CD14-positive monocyte (primary cell): ENCODE data around the gene RAG2. TPM values are rescaled to one million over a fixed set of nuclear protein-coding genes. Genes with fewer than 3 reads are reported as not detected.

Experiments
- DNase-seq, 3 donors: peaks; one replicate each; pipeline ENCODE4 v3.0.0-alpha.2; 2011 to 2022
- H2AFZ ChIP-seq: 2 replicates; pipeline ENCODE4 v1.6.0; 2012; ENCODE audit warnings: mild to moderate bottlenecking, low read depth, low read length, inconsistent platforms; ENCODE audit not compliant: insufficient read depth, poor library complexity, severe bottlenecking
- H3K27ac ChIP-seq, 2 donors: 1 replicate in 1 of 2; 2 replicates in 1 of 2; pipeline ENCODE4 v1.5.1; 2012 to 2013; ENCODE audit warnings: low read length in 2 of 2, control low read depth in 1 of 2, inconsistent platforms in 1 of 2, low read depth in 1 of 2, mild to moderate bottlenecking in 1 of 2
- H3K27me3 ChIP-seq, 2 donors: one replicate each; pipeline versions ENCODE4 v1.6.0 to v1.6.1; 2011 to 2013; ENCODE audit warnings: low read length in 2 of 2; ENCODE audit not compliant: control insufficient read depth in 2 of 2, insufficient read depth in 2 of 2
- H3K36me3 ChIP-seq, 2 donors: replicated peaks in 1 of 2; 1 replicate in 1 of 2; 2 replicates in 1 of 2; pipeline versions ENCODE4 v1.5.1 to v1.6.1; 2012 to 2013; ENCODE audit warnings: low read length in 2 of 2, control low read depth in 1 of 2, inconsistent platforms in 1 of 2, mild to moderate bottlenecking in 1 of 2; ENCODE audit not compliant: insufficient read depth in 2 of 2, control insufficient read depth in 1 of 2
- H3K4me1 ChIP-seq, 2 donors: 1 replicate in 1 of 2; 2 replicates in 1 of 2; pipeline versions ENCODE4 v1.5.1 to v1.6.1; 2012 to 2013; ENCODE audit warnings: low read length in 2 of 2, control low read depth in 1 of 2, inconsistent platforms in 1 of 2, mild to moderate bottlenecking in 1 of 2, moderate library complexity in 1 of 2; ENCODE audit not compliant: insufficient read depth in 2 of 2, control insufficient read depth in 1 of 2
- H3K4me2 ChIP-seq: replicated peaks from 2 replicates; pipeline ENCODE3; 2012; ENCODE audit warnings: low read length, moderate library complexity, mild to moderate bottlenecking; ENCODE audit not compliant: poor library complexity, severe bottlenecking; ENCODE audit errors: extremely low read depth
- H3K4me3 ChIP-seq, 3 experiments: fragments of 200-600 bp in 1 of 3; sonication (generic) in 1 of 3; replicated peaks in 1 of 3; 1 replicate in 2 of 3; 2 replicates in 1 of 3; pipeline ENCODE4 v1.5.1; 2011 to 2013; ENCODE audit warnings: low read length in 3 of 3, mild to moderate bottlenecking in 3 of 3, control low read depth in 2 of 3, low read depth in 2 of 3, inconsistent platforms in 1 of 3, moderate library complexity in 1 of 3
- H3K79me2 ChIP-seq: 2 replicates; pipeline ENCODE4 v1.6.0; 2012; ENCODE audit warnings: mild to moderate bottlenecking, control low read depth, inconsistent platforms, low read length, moderate library complexity; ENCODE audit not compliant: insufficient read depth
- H3K9ac ChIP-seq: 2 replicates; pipeline ENCODE4 v1.6.0; 2017; ENCODE audit warnings: low read length, mild to moderate bottlenecking; ENCODE audit not compliant: insufficient read depth, poor library complexity, severe bottlenecking
- H3K9me3 ChIP-seq, 2 donors: replicated peaks in 1 of 2; 1 replicate in 1 of 2; 2 replicates in 1 of 2; pipeline versions ENCODE4 v1.5.1 to v1.6.1; 2012 to 2013; ENCODE audit warnings: low read length in 2 of 2, control low read depth in 1 of 2; ENCODE audit not compliant: control insufficient read depth in 1 of 2, insufficient read depth in 1 of 2
- H4K20me1 ChIP-seq: 2 replicates; pipeline ENCODE4 v1.6.0; 2012; ENCODE audit warnings: mild to moderate bottlenecking, low read length, control low read depth, moderate library complexity; ENCODE audit not compliant: insufficient read depth
- H3K27ac Mint-ChIP-seq, 7 donors: one replicate each; pipeline ENCODE4 v1.8.0; 2020; ENCODE audit warnings: mild to moderate bottlenecking in 7 of 7, mixed read lengths in 7 of 7, moderate library complexity in 6 of 7, inconsistent platforms in 2 of 7
- H3K27me3 Mint-ChIP-seq, 3 donors: one replicate each; pipeline ENCODE4 v1.8.0; 2021 to 2022; ENCODE audit warnings: low read depth in 3 of 3, mild to moderate bottlenecking in 3 of 3, mixed read lengths in 3 of 3, moderate library complexity in 3 of 3, inconsistent platforms in 1 of 3
- H3K36me3 Mint-ChIP-seq, 2 donors: one replicate each; pipeline ENCODE4 v1.8.0; 2020; ENCODE audit warnings: mixed read lengths in 2 of 2, inconsistent platforms in 1 of 2, mild to moderate bottlenecking in 1 of 2
- H3K4me1 Mint-ChIP-seq: one replicate; pipeline ENCODE4 v1.8.0; 2020; ENCODE audit warnings: mild to moderate bottlenecking, mixed read lengths
- H3K4me3 Mint-ChIP-seq, 2 donors: one replicate each; pipeline ENCODE4 v1.8.0; 2020; ENCODE audit warnings: mild to moderate bottlenecking in 2 of 2, mixed read lengths in 2 of 2, moderate library complexity in 1 of 2
- H3K9me3 Mint-ChIP-seq, 7 donors: one replicate each; pipeline ENCODE4 v1.8.0; 2020 to 2022; ENCODE audit warnings: mixed read lengths in 7 of 7, mild to moderate bottlenecking in 6 of 7, moderate library complexity in 6 of 7, inconsistent platforms in 2 of 7
- WGBS: methylation state at CpG from one replicate; pipeline ENCODE4 v1.1.5; 2013; ENCODE audit warnings: missing lambda C conversion rate; ENCODE audit not compliant: insufficient coverage; 5-methylcytosine and 5-hydroxymethylcytosine counted together
- intact Hi-C, 2 donors: fragments of 100-400 bp; cut with micrococcal nuclease; formaldehyde crosslinking; loops; one replicate each; pipeline versions ENCODE4 v1.15.0 to v1.15.1; 2023
- polyA plus RNA-seq, 3 donors: library from polyadenylated mRNA; depleted of rRNA in 1 of 3; unstranded in 2 of 3; stranded (reverse) in 1 of 3; fragments of 300-500 nt in 2 of 3; fragments of >200 nt in 1 of 3; fragmentation: Illumina TruSeq in 2 of 3; gene quantifications; 1 replicate in 2 of 3; 2 replicates in 1 of 3; pipeline ENCODE4 v1.2.3, GENCODE V29; 2012 to 2021
- TF ChIP-seq, protein P1 (sequence below): fragments of 200-600 bp; IDR thresholded peaks from one replicate; pipeline ENCODE4 v1.8.0; 2022; ENCODE audit warnings: antibody characterized with exemption, mild to moderate bottlenecking

The RAG2 gene
- polyA plus RNA-seq, 3 donors = not detected

DNA sequence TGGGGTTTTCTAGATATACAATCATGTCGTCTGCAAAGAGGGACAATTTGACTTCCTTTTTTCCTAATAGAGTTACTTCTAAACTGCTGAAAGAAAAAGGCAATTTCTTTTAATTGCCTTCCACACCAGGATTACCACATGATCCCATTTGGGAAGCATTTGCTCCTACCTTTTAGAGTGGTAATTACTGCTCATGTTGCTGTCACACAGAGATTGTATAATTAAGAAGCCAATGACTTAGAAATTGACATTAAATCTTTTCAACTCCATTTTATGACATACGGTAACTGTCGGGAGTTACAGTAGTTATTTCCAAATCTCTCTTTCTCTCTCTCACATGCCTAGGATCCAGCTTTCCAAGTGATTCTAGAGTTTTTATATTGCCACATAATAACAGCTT, 17.8 kb upstream of the RAG2 start:
- H3K9me3 ChIP-seq = no peaks in the 10 kb centered on the region
- no peak overlapping the region for H3K9ac ChIP-seq
- H3K27ac ChIP-seq = no peak overlapping the region
- intact Hi-C loops = no loop called here
- H3K9me3 Mint-ChIP-seq = peaks cover 0 to 5% (median 0%) of the 10 kb centered on the region in 7 donors
- H3K27me3 Mint-ChIP-seq = peaks cover 0 to 1% (median 0%) of the 10 kb centered on the region in 3 donors
- peaks cover 6 to 10% of the 10 kb centered on the region in 2 donors for H3K4me1 ChIP-seq
- no peak overlapping the region for H3K27ac Mint-ChIP-seq
- no peaks in the 10 kb centered on the region for H3K79me2 ChIP-seq
- H3K36me3 ChIP-seq = no peaks in the 10 kb centered on the region
- peaks cover 18% of the 10 kb centered on the region for H3K4me1 Mint-ChIP-seq
- no CpG with 5 or more reads among the region's 3 CpGs for WGBS
- no peak for DNase-seq
- H4K20me1 ChIP-seq = no peaks in the 10 kb centered on the region
- H3K4me2 ChIP-seq = no peak overlapping the region
- H3K36me3 Mint-ChIP-seq = peaks cover 0 to under 1% of the 10 kb centered on the region in 2 donors
- TF ChIP-seq, protein P1, sequence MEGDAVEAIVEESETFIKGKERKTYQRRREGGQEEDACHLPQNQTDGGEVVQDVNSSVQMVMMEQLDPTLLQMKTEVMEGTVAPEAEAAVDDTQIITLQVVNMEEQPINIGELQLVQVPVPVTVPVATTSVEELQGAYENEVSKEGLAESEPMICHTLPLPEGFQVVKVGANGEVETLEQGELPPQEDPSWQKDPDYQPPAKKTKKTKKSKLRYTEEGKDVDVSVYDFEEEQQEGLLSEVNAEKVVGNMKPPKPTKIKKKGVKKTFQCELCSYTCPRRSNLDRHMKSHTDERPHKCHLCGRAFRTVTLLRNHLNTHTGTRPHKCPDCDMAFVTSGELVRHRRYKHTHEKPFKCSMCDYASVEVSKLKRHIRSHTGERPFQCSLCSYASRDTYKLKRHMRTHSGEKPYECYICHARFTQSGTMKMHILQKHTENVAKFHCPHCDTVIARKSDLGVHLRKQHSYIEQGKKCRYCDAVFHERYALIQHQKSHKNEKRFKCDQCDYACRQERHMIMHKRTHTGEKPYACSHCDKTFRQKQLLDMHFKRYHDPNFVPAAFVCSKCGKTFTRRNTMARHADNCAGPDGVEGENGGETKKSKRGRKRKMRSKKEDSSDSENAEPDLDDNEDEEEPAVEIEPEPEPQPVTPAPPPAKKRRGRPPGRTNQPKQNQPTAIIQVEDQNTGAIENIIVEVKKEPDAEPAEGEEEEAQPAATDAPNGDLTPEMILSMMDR = no peak
- no peak overlapping the region for H3K4me3 Mint-ChIP-seq
- H2AFZ ChIP-seq = no peak overlapping the region
- no peak overlapping the region for H3K4me3 ChIP-seq
- H3K27me3 ChIP-seq = no peaks in the 10 kb centered on the region

DNA sequence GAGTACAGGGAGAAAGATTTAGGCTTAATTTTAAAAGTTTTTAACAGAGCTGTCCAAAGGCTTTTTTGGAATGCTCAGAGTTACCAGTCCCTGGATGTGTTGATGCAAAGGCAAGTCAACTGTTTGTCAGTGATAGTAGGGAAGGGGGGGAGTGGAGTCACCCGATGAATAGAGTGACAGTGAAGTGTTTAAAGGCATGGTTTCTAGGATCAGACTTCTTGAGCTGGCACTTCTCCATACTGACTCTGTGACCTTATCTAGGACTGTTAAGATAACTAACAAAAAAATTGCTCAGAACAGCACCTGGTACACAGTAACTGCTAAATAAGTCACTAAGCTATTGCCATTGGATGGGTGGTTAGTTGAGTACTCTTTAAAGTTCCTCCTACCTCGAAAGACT, 11.3 kb upstream of the RAG2 start:
- intact Hi-C loops = no loop called here

More for the DNA sequence above, 11.3 kb upstream of the RAG2 start:
- no peak overlapping the region for H3K4me3 Mint-ChIP-seq
- Histone ChIP-seq H3K27ac (no peak overlapping the region), H3K36me3 (no peaks in the 10 kb centered on the region), H3K4me3 (no peak overlapping the region), H3K4me1 (no peaks in the 10 kb centered on the region), H3K79me2 (no peaks in the 10 kb centered on the region), H3K4me2 (no peak overlapping the region), H3K9ac (no peak overlapping the region), H4K20me1 (no peaks in the 10 kb centered on the region), H3K9me3 (no peaks in the 10 kb centered on the region), H3K27me3 (no peaks in the 10 kb centered on the region), H2AFZ (no peak overlapping the region)
- TF ChIP-seq, protein P1 = no peak
- no peaks in the 10 kb centered on the region for H3K4me1 Mint-ChIP-seq
- no CpG with 5 or more reads among the region's 2 CpGs for WGBS
- no peak for DNase-seq
- H3K36me3 Mint-ChIP-seq = peaks cover 0 to 5% of the 10 kb centered on the region in 2 donors
- peaks cover 0 to 3% (median 0%) of the 10 kb centered on the region in 7 donors for H3K9me3 Mint-ChIP-seq
- peaks cover 0 to 1% (median 0%) of the 10 kb centered on the region in 3 donors for H3K27me3 Mint-ChIP-seq
- no peak overlapping the region for H3K27ac Mint-ChIP-seq
